HepG2 (cell line): ENCODE results near the gene MRPL28. TPM values are rescaled to one million over a fixed set of nuclear protein-coding genes. Genes with fewer than 3 reads are reported as not detected.

Experiments
- AKAP8 ChIP-seq: sonication (generic); formaldehyde crosslinking; IDR thresholded peaks from 2 replicates; pipeline ENCODE4 v1.5.1; 2020; ENCODE audit warnings: mild to moderate bottlenecking, missing genetic modification reagents
- ELF3 ChIP-seq: IDR thresholded peaks from 2 replicates; pipeline ENCODE4 v1.6.1; 2016; ENCODE audit warnings: missing genetic modification reagents, missing compliant biosample characterization
- FOXJ3 ChIP-seq: sonication (generic); formaldehyde crosslinking; IDR thresholded peaks from 2 replicates; pipeline ENCODE4 v1.4.0; 2020; ENCODE audit warnings: missing genetic modification reagents, mild to moderate bottlenecking, borderline replicate concordance
- HNF4A ChIP-seq: sonication (generic); formaldehyde crosslinking; IDR thresholded peaks from 2 replicates; pipeline ENCODE4 v1.4.0; 2020; ENCODE audit warnings: missing genetic modification reagents
- KDM4B ChIP-seq: sonication (generic); formaldehyde crosslinking; IDR thresholded peaks from 2 replicates; pipeline ENCODE4 v1.4.0; 2020; ENCODE audit warnings: missing genetic modification reagents
- MYNN ChIP-seq: sonication (generic); formaldehyde crosslinking; IDR thresholded peaks from 2 replicates; pipeline ENCODE4 v1.4.0; 2020; ENCODE audit warnings: mild to moderate bottlenecking, low read depth, missing genetic modification reagents
- PITX1 ChIP-seq: sonication (generic); formaldehyde crosslinking; IDR thresholded peaks from 2 replicates; pipeline ENCODE4 v1.5.1; 2020; ENCODE audit warnings: mild to moderate bottlenecking, missing genetic modification reagents
- RARG ChIP-seq: sonication (generic); formaldehyde crosslinking; IDR thresholded peaks from 2 replicates; pipeline ENCODE4 v1.4.0; 2020; ENCODE audit warnings: low read depth, mild to moderate bottlenecking, missing genetic modification reagents
- REXO4 ChIP-seq: sonication (generic); formaldehyde crosslinking; IDR thresholded peaks from 2 replicates; pipeline ENCODE4 v1.8.0; 2022; ENCODE audit warnings: missing genetic modification reagents, mild to moderate bottlenecking, borderline replicate concordance
- SIN3B ChIP-seq: fragments of 150-350 bp; IDR thresholded peaks from 2 replicates; pipeline ENCODE4 v1.6.1; 2014; ENCODE audit warnings: low read length
- SRSF9 ChIP-seq: fragments of 200-400 bp; formaldehyde crosslinking; IDR thresholded peaks from 2 replicates; pipeline ENCODE4 v1.6.1; 2018; ENCODE audit warnings: borderline replicate concordance, mild to moderate bottlenecking, low read depth, low read length; ENCODE audit not compliant: insufficient read depth, poor library complexity, severe bottlenecking
- STAG1 ChIP-seq: sonication (generic); formaldehyde crosslinking; IDR thresholded peaks from 2 replicates; pipeline ENCODE4 v1.4.0; 2020; ENCODE audit warnings: missing genetic modification reagents
- TAF1 ChIP-seq: sonication (generic); formaldehyde crosslinking; IDR thresholded peaks from 2 replicates; pipeline ENCODE4 v1.4.0; 2020; ENCODE audit warnings: missing genetic modification reagents
- THAP11 ChIP-seq: IDR thresholded peaks from 2 replicates; pipeline ENCODE4 v1.6.1; 2016; ENCODE audit warnings: missing biosample characterization, missing genetic modification reagents
- ZFP82 ChIP-seq: sonication (generic); formaldehyde crosslinking; IDR thresholded peaks from 2 replicates; pipeline ENCODE4 v1.5.1; 2020; ENCODE audit warnings: mild to moderate bottlenecking, missing genetic modification reagents, borderline replicate concordance
- ZMYM4 ChIP-seq: sonication (generic); formaldehyde crosslinking; IDR thresholded peaks from 2 replicates; pipeline ENCODE4 v1.8.1; 2023; ENCODE audit warnings: mild to moderate bottlenecking, missing genetic modification reagents
- ZNF224 ChIP-seq: sonication (generic); formaldehyde crosslinking; IDR thresholded peaks from 2 replicates; pipeline ENCODE4 v1.5.0; 2020; ENCODE audit warnings: mild to moderate bottlenecking, missing genetic modification reagents
- ZNF468 ChIP-seq: sonication (generic); formaldehyde crosslinking; IDR thresholded peaks from 2 replicates; pipeline ENCODE4 v1.8.0; 2022; ENCODE audit warnings: mild to moderate bottlenecking, moderate library complexity, missing genetic modification reagents
- ZNF687 ChIP-seq: sonication (generic); formaldehyde crosslinking; IDR thresholded peaks from 2 replicates; pipeline ENCODE4 v1.5.1; 2020; ENCODE audit warnings: mild to moderate bottlenecking, missing genetic modification reagents, moderate library complexity
- ZNF781 ChIP-seq: sonication (generic); formaldehyde crosslinking; IDR thresholded peaks from 2 replicates; pipeline ENCODE4 v1.5.1; 2020; ENCODE audit warnings: borderline replicate concordance, mild to moderate bottlenecking, missing genetic modification reagents; ENCODE audit errors: not compliant biosample characterization
- ZNF850 ChIP-seq: sonication (generic); formaldehyde crosslinking; conservative IDR thresholded peaks from 2 replicates; pipeline ENCODE4 v1.9.0; 2021; ENCODE audit warnings: mild to moderate bottlenecking, missing genetic modification reagents
- ZSCAN22 ChIP-seq: sonication (generic); formaldehyde crosslinking; IDR thresholded peaks from 2 replicates; pipeline ENCODE4 v1.4.0; 2020; ENCODE audit warnings: mild to moderate bottlenecking, missing genetic modification reagents
- polyA plus RNA-seq, 8 experiments: library from polyadenylated mRNA; depleted of rRNA in 3 of 8; stranded (reverse) in 7 of 8; unstranded in 1 of 8; fragments of >200 nt; fragmentation: Illumina TruSeq in 4 of 8; extraction: Trizol in 4 of 8; gene quantifications; 2 replicates each; pipeline versions ENCODE4 v1.2.1 to v1.2.3, GENCODE V29; 2011 to 2016; ENCODE audit warnings: low read depth in 4 of 8, missing spikeins in 1 of 8, mixed read lengths in 1 of 8; ENCODE audit not compliant: insufficient read depth in 1 of 8
- total RNA-seq, 5 experiments: library from RNA; depleted of rRNA; stranded (reverse); fragments of >200 nt; fragmentation: Illumina TruSeq; extraction: Trizol; gene quantifications; 2 replicates each; pipeline ENCODE4 v1.2.3, GENCODE V29; 2016; ENCODE audit warnings: low read depth in 1 of 5

The MRPL28 gene
- total and polyA plus RNA-seq, 2 of the 13 experiments (the other 11 are each of a cell fraction or from before 2014, with no cell fraction given): 114 to 135 TPM

- no peak for TF ChIP-seq RARG (CRISPR knock-in tag)
- TF ChIP-seq SIN3B: no peak
- peak; percentile 40; the same call in 1 of the 2 replicates for TF ChIP-seq ZMYM4 (CRISPR knock-in tag)
- no peak for TF ChIP-seq REXO4 (CRISPR knock-in tag)
- no peak for TF ChIP-seq ZSCAN22 (CRISPR knock-in tag)
- peak; percentile 100 for TF ChIP-seq ZNF687 (CRISPR knock-in tag)
- 0 out of 2 replicates have a peak, but pooled peaks have one; percentile 14 for TF ChIP-seq ELF3 (CRISPR knock-in tag)
- peak; percentile 63; the same call in 1 of the 2 replicates for TF ChIP-seq ZFP82 (CRISPR knock-in tag)
- TF ChIP-seq AKAP8 (CRISPR knock-in tag): peak; percentile 62; the same call in 1 of the 2 replicates
- peak; percentile 86; the same call in 1 of the 2 replicates for TF ChIP-seq ZNF224 (CRISPR knock-in tag)
- TF ChIP-seq HNF4A (CRISPR knock-in tag): peak; percentile 86
- no peak for TF ChIP-seq SRSF9
- peak; percentile 57 for TF ChIP-seq STAG1 (CRISPR knock-in tag)
- peak; percentile 29; the same call in 1 of the 2 replicates for TF ChIP-seq TAF1 (CRISPR knock-in tag)
- TF ChIP-seq KDM4B: peak; percentile 61; the same call in 1 of the 2 replicates
- TF ChIP-seq ZNF468: 0 out of 2 replicates have a peak, but pooled peaks have one; percentile 30
- peak; percentile 79 for TF ChIP-seq FOXJ3 (CRISPR knock-in tag)
- TF ChIP-seq PITX1: peak; percentile 37; the same call in 1 of the 2 replicates
- TF ChIP-seq THAP11 (CRISPR knock-in tag): peak; percentile 61
- TF ChIP-seq MYNN (CRISPR knock-in tag): no peak
- TF ChIP-seq ZNF781 (CRISPR knock-in tag): peak; percentile 46
- no peak for TF ChIP-seq ZNF850
These were observed 27.7 kb downstream of the MRPL28 start (continued) for GRCh38 chr16:342455-343213.
